ENCODE results near the gene NBPF26.
"Not testable (repeated sequence)": the region's sequence is repeated elsewhere in the genome, so short reads cannot be mapped to it uniquely, and the experiment has no call there.

NBPF26 gene

GRCh38 chr1:120858144-120858543 lies 134.4 kb downstream of the NBPF26 start:
- DNase-seq (ENCODE audit: low spot score): not testable (repeated sequence)

- DNase-seq (ENCODE audit: low spot score): peak; percentile 42
Measured at GRCh38 chr1:120859615-120860234, 136.0 kb downstream of the NBPF26 start.

DNA sequence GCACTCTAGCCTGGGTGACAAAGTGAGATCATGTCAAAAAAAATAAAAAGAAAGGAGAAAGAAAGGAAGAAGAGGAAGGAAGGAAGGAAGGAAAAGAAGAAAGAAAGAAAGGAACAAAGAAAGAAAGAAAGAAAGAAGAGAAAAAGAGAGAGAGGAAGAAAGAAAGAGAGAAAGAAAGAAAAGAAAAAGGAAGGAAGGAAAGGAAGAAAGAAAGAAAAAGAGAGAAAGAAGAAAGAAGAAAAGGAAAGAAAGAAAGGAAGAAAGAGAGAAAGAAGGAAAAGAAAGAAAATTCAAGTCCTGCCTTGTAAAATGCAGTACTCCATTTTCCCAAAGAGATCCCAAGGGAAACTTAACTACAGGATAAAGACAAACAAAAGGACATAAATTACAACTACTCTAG lies 154.5 kb downstream of the NBPF26 start:
- not testable (repeated sequence) for DNase-seq (ENCODE audit: low spot score)

DNA sequence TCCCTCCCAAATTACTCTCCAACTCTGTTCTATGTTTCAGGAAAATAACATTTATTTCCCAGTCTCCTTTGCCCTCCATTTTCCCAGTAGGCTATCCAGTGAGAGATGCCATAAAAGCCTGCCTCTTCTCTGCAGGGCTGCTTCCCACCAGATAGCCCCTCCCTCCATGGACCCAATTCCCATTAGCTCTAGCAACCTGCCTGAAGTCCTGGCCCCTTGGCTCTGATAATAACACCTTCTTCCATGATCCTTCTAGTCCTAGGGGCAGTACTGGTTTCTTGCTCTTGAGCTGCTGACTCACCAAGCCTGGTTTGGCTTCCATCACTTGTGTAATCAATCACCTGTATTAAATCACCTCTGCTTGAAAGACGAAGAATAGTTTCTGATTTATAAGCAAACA lies 156.3 kb downstream of the NBPF26 start:
- DNase-seq (ENCODE audit: low spot score): not testable (repeated sequence)

DNA sequence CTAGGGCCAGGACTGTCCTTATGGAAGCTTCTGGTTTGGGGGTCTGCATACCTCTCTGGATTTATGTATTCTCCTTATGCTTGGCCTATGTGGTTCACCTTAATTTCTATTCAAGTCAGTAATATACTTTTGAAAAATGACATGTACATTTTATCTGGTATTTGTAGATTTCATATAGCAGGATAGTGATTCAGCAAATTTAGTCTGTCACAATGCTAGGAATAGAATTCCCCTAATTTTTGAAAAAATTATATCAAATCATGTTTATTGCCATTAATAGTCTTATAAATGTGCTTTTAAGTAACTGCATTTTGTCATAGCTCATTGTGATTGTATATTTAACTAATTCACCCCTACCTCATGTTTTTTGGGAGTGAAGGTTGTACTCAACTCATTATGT lies 158.2 kb downstream of the NBPF26 start:
- not testable (repeated sequence) for DNase-seq (ENCODE audit: low spot score)

Measured in CD4-positive, alpha-beta T cell treated with Interleukin-15 for 4 hours (primary cell).